K562 (cell line): ENCODE data around the gene UGP2.
"Not testable (repeated sequence)": the region's sequence is repeated elsewhere in the genome, so short reads cannot be mapped to it uniquely, and the experiment has no call there.

Experiments used
- CREB1 ChIP-seq, 2 experiments: sonication (generic) in 1 of 2; formaldehyde crosslinking in 1 of 2; IDR thresholded peaks; 2 replicates each; pipeline versions ENCODE4 v1.6.1 to v1.8.0; 2012 to 2022; ENCODE audit warnings: inconsistent platforms in 1 of 2, mild to moderate bottlenecking in 1 of 2, missing genetic modification reagents in 1 of 2, moderate library complexity in 1 of 2
- CTCF ChIP-seq, 3 experiments: IDR thresholded peaks in 2 of 3; conservative IDR thresholded peaks in 1 of 3; 2 replicates each; pipeline ENCODE4 v1.5.1; 2011 to 2012; ENCODE audit warnings: low read length in 3 of 3, mild to moderate bottlenecking in 3 of 3, control low read depth in 2 of 3, improper control_type of control experiment in 1 of 3, inconsistent platforms in 1 of 3, low read depth in 1 of 3, mixed read lengths in 1 of 3, moderate library complexity in 1 of 3; ENCODE audit not compliant: insufficient read depth in 2 of 3
- EWSR1 ChIP-seq: fragments of 450-650 bp; IDR thresholded peaks from 2 replicates; pipeline ENCODE4 v1.6.1; 2018; ENCODE audit warnings: borderline replicate concordance, mild to moderate bottlenecking, low read depth, moderate library complexity; ENCODE audit not compliant: partially characterized antibody
- GABPB1 ChIP-seq: sonication (generic); formaldehyde crosslinking; IDR thresholded peaks from 2 replicates; pipeline ENCODE4 v1.8.0; 2022; ENCODE audit warnings: mild to moderate bottlenecking, missing genetic modification reagents
- LCOR ChIP-seq: sonication (generic); formaldehyde crosslinking; IDR thresholded peaks from 2 replicates; pipeline ENCODE4 v1.8.0; 2022; ENCODE audit warnings: mild to moderate bottlenecking, missing genetic modification reagents
- MAX ChIP-seq: sonication (generic); formaldehyde crosslinking; IDR thresholded peaks from 2 replicates; pipeline ENCODE4 v1.9.0; 2022; ENCODE audit warnings: mild to moderate bottlenecking, missing genetic modification reagents
- TOE1 ChIP-seq, 2 experiments: fragments of 450-650 bp in 1 of 2; sonication (generic) in 1 of 2; formaldehyde crosslinking in 1 of 2; IDR thresholded peaks; 2 replicates each; pipeline versions ENCODE4 v1.7.1 to v1.8.0; 2016 to 2022; ENCODE audit warnings: borderline replicate concordance in 2 of 2, mild to moderate bottlenecking in 2 of 2, antibody characterized with exemption in 1 of 2, inconsistent platforms in 1 of 2, low read depth in 1 of 2, missing genetic modification reagents in 1 of 2, moderate library complexity in 1 of 2
- ZNF197 ChIP-seq: fragments of 200-800 bp; sonication (Bioruptor generic); IDR thresholded peaks from 2 replicates; pipeline ENCODE4 v1.6.1; 2016; ENCODE audit warnings: low read depth, missing genetic modification characterization, missing compliant biosample characterization
- ZNF695 ChIP-seq: fragments of 450-650 bp; formaldehyde crosslinking; IDR thresholded peaks from 2 replicates; pipeline ENCODE4 v1.4.0; 2020; ENCODE audit warnings: mild to moderate bottlenecking, moderate library complexity

GRCh38 chr2:63847571-63847970, 5.9 kb downstream of the UGP2 start:
- not testable (repeated sequence) for TF ChIP-seq ZNF695 (CRISPR knock-in tag); EWSR1; GABPB1 (CRISPR knock-in tag); CTCF (IDR thresholded peaks at IDR 0.05 in 2 of 3, conservative IDR thresholded peaks at IDR 0.05 in 1 of 3; ENCODE audit: insufficient read depth in 2 of 3, low read depth in 1 of 3, low read length in 3 of 3); TOE1 (IDR thresholded peaks at IDR 0.05; ENCODE audit: borderline replicate concordance); TOE1 (CRISPR knock-in tag; IDR thresholded peaks at IDR 0.05; ENCODE audit: borderline replicate concordance, low read depth); LCOR; MAX (CRISPR knock-in tag); CREB1 (IDR thresholded peaks at IDR 0.05); CREB1 (CRISPR knock-in tag; IDR thresholded peaks at IDR 0.05); ZNF197
